ENCODE results near the gene ANXA8. TPM values are rescaled to one million over a fixed set of nuclear protein-coding genes. Genes with fewer than 3 reads are reported as not detected.

ANXA8 gene
- total and polyA plus RNA-seq, 4 donors, result 0.68 to 19.7 (median 13.1) TPM

Small RNA genes lying within 50 kb of the gene (small RNA-seq; reads per million reads assigned to genes)
- gene AL591684.3 (ENCODE audit: low replicate concordance) (not detected), gene RNA5SP312 (ENCODE audit: low replicate concordance) (not detected)

Other genes starting within 250 kb of the ANXA8 start
- 10 to 100 TPM; 30.3 to 34.7 TPM for gene GDF10, start 183.9 kb downstream of the ANXA8 start, total RNA-seq
- gene GDF10, start 183.9 kb downstream of the ANXA8 start, polyA plus RNA-seq, result 1 to 10 TPM; 2.3 to 3.0 TPM
- gene GDF2, start 161.7 kb downstream of the ANXA8 start, total RNA-seq, result not detected
- not detected for gene GDF2, start 161.7 kb downstream of the ANXA8 start, polyA plus RNA-seq
- not detected for gene RBP3, start 135.8 kb downstream of the ANXA8 start, total RNA-seq
- gene RBP3, start 135.8 kb downstream of the ANXA8 start, polyA plus RNA-seq, result under 1 TPM in 1 of 2 donors, not detected in 1; 0.01 TPM
- gene ZNF488, start 99.8 kb downstream of the ANXA8 start, total RNA-seq, result under 1 TPM; 0.37 to 0.64 TPM
- gene ZNF488, start 99.8 kb downstream of the ANXA8 start, polyA plus RNA-seq, result under 1 TPM; 0.15 to 0.47 TPM
- gene FAM25G, start 7.6 kb upstream of the ANXA8 start, total RNA-seq, result not detected
- not detected for gene FAM25G, start 7.6 kb upstream of the ANXA8 start, polyA plus RNA-seq
- 1 to 10 TPM; 4.4 to 8.7 TPM for gene AGAP9, start 39.5 kb upstream of the ANXA8 start, total RNA-seq
- gene AGAP9, start 39.5 kb upstream of the ANXA8 start, polyA plus RNA-seq, result 1 to 10 TPM; 3.6 to 6.5 TPM